SK-N-SH (cell line): ENCODE measurements around the gene RAD51B. TPM values are rescaled to one million over a fixed set of nuclear protein-coding genes. Genes with fewer than 3 reads are reported as not detected.

Source experiments
- CHD2 ChIP-seq: fragments of 150-350 bp; IDR thresholded peaks from 2 replicates; pipeline ENCODE4 v1.6.1; 2018; ENCODE audit warnings: low read length; ENCODE audit not compliant: partially characterized antibody
- EP300 ChIP-seq, 2 experiments: IDR thresholded peaks; 2 replicates each; pipeline versions ENCODE4 v1.4.0 to v1.6.1; 2012; ENCODE audit warnings: borderline replicate concordance in 1 of 2, low read depth in 1 of 2, low read length in 1 of 2
- EZH2phosphoT487 ChIP-seq: fragments of 200-600 bp; sonication (generic); IDR thresholded peaks from 2 replicates; pipeline ENCODE4 v1.6.1; 2017; ENCODE audit warnings: low read depth, mixed run types, mild to moderate bottlenecking, antibody characterized with exemption, moderate library complexity, borderline replicate concordance
- FOSL2 ChIP-seq: IDR thresholded peaks from 2 replicates; pipeline ENCODE4 v1.4.0; 2012; ENCODE audit warnings: low read depth, mild to moderate bottlenecking, moderate library complexity, borderline replicate concordance
- FOXJ3 ChIP-seq: sonication (generic); formaldehyde crosslinking; IDR thresholded peaks from 2 replicates; pipeline ENCODE4 v1.5.1; 2020; ENCODE audit warnings: mild to moderate bottlenecking, missing genetic modification reagents
- GABPA ChIP-seq: IDR thresholded peaks from 2 replicates; pipeline ENCODE4 v1.4.0; 2012; ENCODE audit warnings: low read depth, mild to moderate bottlenecking
- JUND ChIP-seq: IDR thresholded peaks from 2 replicates; pipeline ENCODE4 v1.4.0; 2012
- MAX ChIP-seq: IDR thresholded peaks from 2 replicates; pipeline ENCODE4 v1.4.0; 2012; ENCODE audit warnings: low read depth
- NFIC ChIP-seq: IDR thresholded peaks from 2 replicates; pipeline ENCODE4 v1.4.0; 2012; ENCODE audit warnings: borderline replicate concordance
- PBX3 ChIP-seq: IDR thresholded peaks from 2 replicates; pipeline ENCODE4; 2012
- POLR2AphosphoS5 ChIP-seq: IDR thresholded peaks from 2 replicates; pipeline ENCODE4 v1.6.1; 2012; ENCODE audit warnings: low read depth, low read length
- RAD21 ChIP-seq: IDR thresholded peaks from 2 replicates; pipeline ENCODE4 v1.6.1; 2012; ENCODE audit warnings: mild to moderate bottlenecking, low read length
- SMC3 ChIP-seq: IDR thresholded peaks from 2 replicates; pipeline ENCODE4 v1.6.1; 2012; ENCODE audit warnings: low read depth, low read length, improper control_type of control experiment
- ZBTB33 ChIP-seq: IDR thresholded peaks from 2 replicates; pipeline ENCODE4 v1.4.0; 2012; ENCODE audit warnings: low read depth, borderline replicate concordance
- polyA plus RNA-seq, 3 experiments: library from polyadenylated mRNA; depleted of rRNA; stranded (reverse); fragments of >200 nt; gene quantifications; 2 replicates each; pipeline ENCODE4 v1.2.3, GENCODE V29; 2012
- TF ChIP-seq, protein P1 (sequence below): IDR thresholded peaks from 2 replicates; pipeline ENCODE4 v1.6.1; 2012; ENCODE audit warnings: mild to moderate bottlenecking, low read depth, low read length, moderate library complexity
- TF ChIP-seq, protein P2 (sequence below): IDR thresholded peaks from 2 replicates; pipeline ENCODE4 v1.4.0; 2012; ENCODE audit warnings: low read depth, borderline replicate concordance
- TF ChIP-seq, protein P3 (sequence below): fragments of 150-350 bp; IDR thresholded peaks from 2 replicates; pipeline ENCODE4 v1.6.1; 2016; ENCODE audit warnings: mild to moderate bottlenecking, low read depth, low read length

The RAD51B gene
- polyA plus RNA-seq, 1 of the 3 experiments (the other 2 are of a cell fraction), result 6.0 TPM

DNA sequence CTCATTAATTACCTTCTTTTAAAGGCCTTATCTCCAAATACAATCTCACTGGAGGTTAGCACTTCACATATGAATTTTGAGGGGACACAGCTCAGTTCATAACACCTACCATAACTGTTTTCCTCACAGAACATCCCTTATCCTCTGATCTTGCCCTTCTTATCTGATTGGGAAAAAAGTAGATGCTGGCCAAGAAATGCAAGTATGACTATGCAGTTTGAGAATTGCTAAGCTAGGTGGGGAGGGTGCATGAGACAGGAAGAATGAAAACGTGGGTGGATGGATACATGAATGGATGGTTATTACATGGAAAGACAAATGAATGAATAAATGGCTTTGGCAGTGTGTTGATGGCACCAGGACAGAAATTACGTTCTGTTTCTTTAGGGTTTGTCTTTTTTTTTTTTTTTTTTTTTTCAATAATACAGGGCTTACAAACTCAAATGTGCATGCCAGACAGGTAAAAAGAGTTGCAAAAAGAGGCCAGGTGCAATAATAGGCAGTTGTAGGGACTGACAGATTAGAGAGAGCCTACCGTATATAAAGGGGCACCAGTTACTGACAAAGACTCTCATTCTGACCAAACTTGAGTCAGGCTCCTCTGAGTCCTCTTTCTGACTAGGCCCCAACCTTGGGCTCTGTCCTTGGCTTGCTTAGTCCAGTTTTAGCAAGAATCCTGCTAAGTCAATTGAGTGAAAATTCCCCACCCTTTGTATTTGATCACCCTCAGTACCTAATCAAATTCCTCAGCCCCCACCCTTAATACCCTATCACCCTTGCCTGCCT is 668.4 kb downstream of the RAD51B start (continued):
- TF ChIP-seq, protein P1, sequence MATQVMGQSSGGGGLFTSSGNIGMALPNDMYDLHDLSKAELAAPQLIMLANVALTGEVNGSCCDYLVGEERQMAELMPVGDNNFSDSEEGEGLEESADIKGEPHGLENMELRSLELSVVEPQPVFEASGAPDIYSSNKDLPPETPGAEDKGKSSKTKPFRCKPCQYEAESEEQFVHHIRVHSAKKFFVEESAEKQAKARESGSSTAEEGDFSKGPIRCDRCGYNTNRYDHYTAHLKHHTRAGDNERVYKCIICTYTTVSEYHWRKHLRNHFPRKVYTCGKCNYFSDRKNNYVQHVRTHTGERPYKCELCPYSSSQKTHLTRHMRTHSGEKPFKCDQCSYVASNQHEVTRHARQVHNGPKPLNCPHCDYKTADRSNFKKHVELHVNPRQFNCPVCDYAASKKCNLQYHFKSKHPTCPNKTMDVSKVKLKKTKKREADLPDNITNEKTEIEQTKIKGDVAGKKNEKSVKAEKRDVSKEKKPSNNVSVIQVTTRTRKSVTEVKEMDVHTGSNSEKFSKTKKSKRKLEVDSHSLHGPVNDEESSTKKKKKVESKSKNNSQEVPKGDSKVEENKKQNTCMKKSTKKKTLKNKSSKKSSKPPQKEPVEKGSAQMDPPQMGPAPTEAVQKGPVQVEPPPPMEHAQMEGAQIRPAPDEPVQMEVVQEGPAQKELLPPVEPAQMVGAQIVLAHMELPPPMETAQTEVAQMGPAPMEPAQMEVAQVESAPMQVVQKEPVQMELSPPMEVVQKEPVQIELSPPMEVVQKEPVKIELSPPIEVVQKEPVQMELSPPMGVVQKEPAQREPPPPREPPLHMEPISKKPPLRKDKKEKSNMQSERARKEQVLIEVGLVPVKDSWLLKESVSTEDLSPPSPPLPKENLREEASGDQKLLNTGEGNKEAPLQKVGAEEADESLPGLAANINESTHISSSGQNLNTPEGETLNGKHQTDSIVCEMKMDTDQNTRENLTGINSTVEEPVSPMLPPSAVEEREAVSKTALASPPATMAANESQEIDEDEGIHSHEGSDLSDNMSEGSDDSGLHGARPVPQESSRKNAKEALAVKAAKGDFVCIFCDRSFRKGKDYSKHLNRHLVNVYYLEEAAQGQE, result no peak
- TF ChIP-seq ZBTB33 (no peak), GABPA (no peak), FOSL2 (peak; percentile 70; the same call in 1 of the 2 replicates), POLR2AphosphoS5 (no peak; the same call in 1 of the 2 replicates), SMC3 (no peak), CHD2 (no peak), MAX (peak; percentile 71), EZH2phosphoT487 (no peak), FOXJ3 (CRISPR knock-in tag) (no peak), EP300 (IDR thresholded peaks at IDR 0.05; ENCODE audit: borderline replicate concordance in 1 of 2, low read depth in 1 of 2, low read length in 1 of 2) (peak in 1 of 2 experiments; percentile 91; a peak in 2 of 4 replicates), JUND (peak; percentile 90), RAD21 (no peak), NFIC (peak; percentile 96), PBX3 (peak; percentile 83)
- TF ChIP-seq, protein P2, sequence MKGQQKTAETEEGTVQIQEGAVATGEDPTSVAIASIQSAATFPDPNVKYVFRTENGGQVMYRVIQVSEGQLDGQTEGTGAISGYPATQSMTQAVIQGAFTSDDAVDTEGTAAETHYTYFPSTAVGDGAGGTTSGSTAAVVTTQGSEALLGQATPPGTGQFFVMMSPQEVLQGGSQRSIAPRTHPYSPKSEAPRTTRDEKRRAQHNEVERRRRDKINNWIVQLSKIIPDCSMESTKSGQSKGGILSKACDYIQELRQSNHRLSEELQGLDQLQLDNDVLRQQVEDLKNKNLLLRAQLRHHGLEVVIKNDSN, result no peak
- TF ChIP-seq, protein P3, sequence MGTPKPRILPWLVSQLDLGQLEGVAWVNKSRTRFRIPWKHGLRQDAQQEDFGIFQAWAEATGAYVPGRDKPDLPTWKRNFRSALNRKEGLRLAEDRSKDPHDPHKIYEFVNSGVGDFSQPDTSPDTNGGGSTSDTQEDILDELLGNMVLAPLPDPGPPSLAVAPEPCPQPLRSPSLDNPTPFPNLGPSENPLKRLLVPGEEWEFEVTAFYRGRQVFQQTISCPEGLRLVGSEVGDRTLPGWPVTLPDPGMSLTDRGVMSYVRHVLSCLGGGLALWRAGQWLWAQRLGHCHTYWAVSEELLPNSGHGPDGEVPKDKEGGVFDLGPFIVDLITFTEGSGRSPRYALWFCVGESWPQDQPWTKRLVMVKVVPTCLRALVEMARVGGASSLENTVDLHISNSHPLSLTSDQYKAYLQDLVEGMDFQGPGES, result no peak
